A549 treated with Mapracorat at 1 μM for 4 hours (cell line): ENCODE measurements around the gene LRRC2. TPM values are rescaled to one million over a fixed set of nuclear protein-coding genes. Genes with fewer than 3 reads are reported as not detected.

Source experiments
- total RNA-seq: library from RNA; stranded (reverse); fragments of 200-300 nt; extraction: Qiagen RNA extraction; gene quantifications from 5 replicates; pipeline ENCODE4 v1.2.3, GENCODE V29; 2022

Gene LRRC2, protein sequence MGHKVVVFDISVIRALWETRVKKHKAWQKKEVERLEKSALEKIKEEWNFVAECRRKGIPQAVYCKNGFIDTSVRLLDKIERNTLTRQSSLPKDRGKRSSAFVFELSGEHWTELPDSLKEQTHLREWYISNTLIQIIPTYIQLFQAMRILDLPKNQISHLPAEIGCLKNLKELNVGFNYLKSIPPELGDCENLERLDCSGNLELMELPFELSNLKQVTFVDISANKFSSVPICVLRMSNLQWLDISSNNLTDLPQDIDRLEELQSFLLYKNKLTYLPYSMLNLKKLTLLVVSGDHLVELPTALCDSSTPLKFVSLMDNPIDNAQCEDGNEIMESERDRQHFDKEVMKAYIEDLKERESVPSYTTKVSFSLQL
- not detected in 5 replicates for total RNA-seq

DNA sequence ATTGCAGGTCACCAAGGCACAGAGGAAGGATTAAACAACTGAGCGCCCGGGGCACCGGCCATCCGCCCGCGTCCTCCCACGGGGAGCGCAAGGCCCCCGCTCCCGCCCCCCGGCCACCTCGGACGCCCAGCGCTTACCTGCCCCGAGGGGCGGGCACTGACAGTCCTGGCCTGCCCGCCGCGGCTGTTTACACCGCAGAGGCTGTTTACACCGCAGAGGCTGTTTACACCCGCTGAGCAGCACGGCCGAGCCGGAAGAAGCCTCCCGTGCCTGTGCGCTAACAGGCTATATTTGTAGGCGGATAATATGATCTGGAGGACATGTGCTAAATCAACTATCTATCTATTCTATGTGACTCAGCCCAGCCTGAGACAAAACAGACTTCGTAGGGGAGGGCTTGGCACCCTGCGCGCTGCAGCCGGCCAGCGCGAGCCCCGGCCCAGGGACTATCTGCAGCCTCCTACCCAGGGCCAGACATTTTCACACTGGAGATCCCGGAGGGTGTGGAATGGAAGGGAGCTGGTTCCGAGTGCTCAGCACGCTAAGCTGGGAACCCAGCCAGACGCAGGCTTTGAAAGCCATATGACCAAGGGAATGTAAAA is at the start of gene LRRC2:
Gene LRRC2 (minus strand): TSS at position 263 of the 602 bp plus-strand sequence. CDS start 14,711 bp downstream, outside the sequence.

GRCh38 chr3:46612324-46612723 is 46.2 kb upstream of the LRRC2 start, which contains the start of gene FAM240A:
FAM240A (plus strand) TSS chr3:46612525; CDS start chr3:46612684, 159 bp downstream.

DNA sequence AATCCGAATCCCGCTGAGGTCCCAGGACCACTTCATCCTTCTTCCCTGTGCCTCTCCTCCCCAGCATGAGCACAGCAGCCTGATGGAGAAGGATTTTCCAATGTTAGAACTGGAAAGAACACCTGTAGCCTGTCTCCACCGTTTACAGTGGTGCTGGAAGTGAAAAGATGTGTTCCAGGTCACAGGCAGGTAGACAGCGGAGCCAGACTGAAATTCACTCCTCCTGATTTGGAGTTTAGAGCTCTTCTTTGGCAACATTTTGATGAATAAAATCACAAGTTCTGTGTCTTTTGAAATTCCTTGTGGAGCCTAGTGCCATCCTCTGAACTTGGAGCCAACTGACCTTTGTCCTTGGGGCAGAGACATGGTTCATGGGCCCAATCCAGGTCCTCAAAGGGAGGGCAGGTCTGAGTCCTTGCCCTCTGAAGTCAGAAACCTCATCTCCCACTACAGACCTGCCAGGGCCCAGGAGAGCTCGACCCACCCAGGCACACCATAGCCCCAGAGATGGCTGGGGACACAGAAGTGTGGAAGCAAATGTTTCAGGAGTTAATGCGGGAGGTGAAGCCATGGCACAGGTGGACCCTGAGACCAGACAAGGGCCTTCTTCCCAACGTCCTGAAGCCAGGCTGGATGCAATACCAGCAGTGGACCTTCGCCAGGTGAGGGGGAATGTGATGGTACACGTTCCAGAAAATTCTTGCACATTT is 68.4 kb downstream of the LRRC2 start, which contains the start of gene RTP3:
Gene RTP3 (plus strand): TSS at position 421 of the 710 bp plus-strand sequence. CDS start 87 bp downstream, at position 508.

Other genes starting within 250 kb of the LRRC2 start
- not detected in 5 replicates for gene CCR2, start 212.2 kb downstream of the LRRC2 start, total RNA-seq
- gene CCR5, start 195.4 kb downstream of the LRRC2 start, total RNA-seq: not detected in 5 replicates
- 0.07 to 0.17 TPM (median 0.11 TPM) in 4 of 5 replicates, not detected in the other for gene CCRL2, start 159.0 kb downstream of the LRRC2 start, total RNA-seq
- 0.06 TPM in 1 of 5 replicates, not detected in the others for gene LTF, start 101.4 kb downstream of the LRRC2 start, total RNA-seq
- not detected in 5 replicates for gene RTP3, start 68.3 kb downstream of the LRRC2 start, total RNA-seq
- not detected in 5 replicates for gene FAM240A, start 46.2 kb upstream of the LRRC2 start, total RNA-seq
- gene ALS2CL, start 127.4 kb upstream of the LRRC2 start, total RNA-seq: 6.8 to 10.5 TPM (median 7.9 TPM) in 5 replicates
- gene TMIE, start 135.1 kb upstream of the LRRC2 start, total RNA-seq: 0.10 to 0.23 TPM (median 0.13 TPM) in 3 of 5 replicates, not detected in the others
- not detected in 5 replicates for gene PRSS50, start 151.6 kb upstream of the LRRC2 start, total RNA-seq